KOPT-K1 (cell line): ENCODE data around the gene SPACA4.

ENCODE experiments used
- H3K27ac ChIP-seq: fragments of 200-600 bp; sonication (generic); 2 replicates; pipeline ENCODE4 v1.5.1; 2016; ENCODE audit warnings: antibody characterized with exemption, mild to moderate bottlenecking, low read depth, low read length; ENCODE audit not compliant: poor library complexity, severe bottlenecking
- H3K36me3 ChIP-seq: fragments of 200-600 bp; sonication (generic); 2 replicates; pipeline ENCODE4 v1.5.1; 2017; ENCODE audit warnings: antibody characterized with exemption, mild to moderate bottlenecking, low read length, moderate library complexity; ENCODE audit not compliant: insufficient read depth
- H3K9me3 ChIP-seq: fragments of 200-600 bp; sonication (generic); 2 replicates; pipeline ENCODE4 v1.5.1; 2017; ENCODE audit warnings: antibody characterized with exemption, low read length, mild to moderate bottlenecking; ENCODE audit not compliant: insufficient read depth, poor library complexity, severe bottlenecking

The SPACA4 gene

DNA sequence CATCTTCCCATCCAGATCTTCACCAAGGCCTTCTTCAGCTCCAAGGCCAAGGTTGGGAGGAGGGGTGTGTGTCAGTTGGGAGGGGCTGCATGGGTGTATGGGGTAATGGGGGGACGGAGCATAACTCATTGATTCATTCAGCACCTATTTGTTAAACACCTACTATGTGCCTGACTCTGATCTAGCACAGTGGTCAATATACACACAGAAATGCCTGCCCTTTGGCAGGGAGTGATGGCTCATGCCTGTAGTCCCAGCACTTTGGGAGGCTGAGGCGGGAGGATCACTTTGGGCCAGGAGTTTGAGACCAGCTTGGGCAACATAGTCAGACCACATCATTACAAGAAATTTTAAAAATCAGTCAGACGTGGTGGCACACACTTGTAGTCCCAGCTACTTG, 19.2 kb upstream of the SPACA4 start:
- Histone ChIP-seq H3K27ac (no peak overlapping the region), H3K9me3 (no peaks in the 10 kb centered on the region), H3K36me3 (no peaks in the 10 kb centered on the region)

DNA sequence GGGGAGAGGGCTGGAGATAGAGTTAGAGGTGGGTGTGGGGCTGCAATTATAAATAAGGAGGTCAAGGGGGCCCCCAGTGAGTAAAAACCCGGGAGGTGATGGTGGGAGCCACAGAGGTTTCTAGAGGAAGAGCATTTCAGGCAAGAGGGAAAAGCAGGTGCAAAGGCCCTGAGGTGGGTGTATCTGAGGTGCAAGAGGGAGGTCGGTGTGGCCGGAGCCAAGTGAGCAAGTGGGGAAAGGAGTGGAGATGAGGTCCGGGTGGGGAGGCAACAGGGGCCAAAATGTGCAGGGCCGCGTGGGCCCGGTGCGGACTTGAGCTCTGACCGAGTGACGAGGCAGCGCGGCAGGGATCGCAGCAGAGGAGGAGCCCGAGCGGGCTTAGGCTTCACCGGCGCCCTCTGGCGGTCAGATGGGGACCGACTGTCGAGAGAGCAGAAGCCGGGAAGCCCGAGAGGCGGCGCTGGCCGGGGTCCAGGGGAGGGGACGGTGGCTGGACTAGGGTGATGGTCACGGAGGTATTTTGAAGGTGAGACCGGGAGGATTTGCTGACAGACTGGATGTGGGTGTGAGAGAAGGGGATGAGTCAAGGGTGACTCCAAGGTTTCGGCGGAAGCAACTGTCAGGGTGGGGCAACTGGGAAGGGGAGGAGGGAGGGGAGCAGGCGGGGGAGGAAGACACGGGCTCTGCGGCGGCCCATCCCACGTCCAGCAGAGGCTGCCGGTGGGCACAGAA, 17.7 kb upstream of the SPACA4 start:
- Histone ChIP-seq H3K9me3 (no peaks in the 10 kb centered on the region), H3K27ac (no peak overlapping the region), H3K36me3 (no peaks in the 10 kb centered on the region)

DNA sequence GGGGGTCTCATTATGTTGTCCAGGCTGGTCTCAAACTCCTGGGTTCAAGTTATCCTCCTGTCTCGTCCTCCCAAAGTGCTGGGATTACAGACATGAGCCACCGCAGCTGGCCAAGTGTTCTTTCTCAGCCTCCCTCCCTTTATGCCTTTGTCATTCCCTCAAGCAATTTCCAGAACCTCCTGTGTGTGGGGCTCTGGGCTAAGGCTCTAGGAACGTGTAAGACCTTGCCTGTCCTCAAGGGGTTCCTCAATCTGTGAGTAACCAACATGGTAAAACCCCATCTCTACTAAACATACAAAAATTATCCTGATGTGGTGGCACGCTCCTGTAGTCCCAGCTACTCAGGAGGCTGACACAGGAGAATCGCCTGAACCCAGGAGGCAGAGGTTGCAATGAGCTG, 15.5 kb upstream of the SPACA4 start:
- H3K9me3 ChIP-seq = no peaks in the 10 kb centered on the region
- no peak overlapping the region for H3K27ac ChIP-seq
- no peaks in the 10 kb centered on the region for H3K36me3 ChIP-seq

DNA sequence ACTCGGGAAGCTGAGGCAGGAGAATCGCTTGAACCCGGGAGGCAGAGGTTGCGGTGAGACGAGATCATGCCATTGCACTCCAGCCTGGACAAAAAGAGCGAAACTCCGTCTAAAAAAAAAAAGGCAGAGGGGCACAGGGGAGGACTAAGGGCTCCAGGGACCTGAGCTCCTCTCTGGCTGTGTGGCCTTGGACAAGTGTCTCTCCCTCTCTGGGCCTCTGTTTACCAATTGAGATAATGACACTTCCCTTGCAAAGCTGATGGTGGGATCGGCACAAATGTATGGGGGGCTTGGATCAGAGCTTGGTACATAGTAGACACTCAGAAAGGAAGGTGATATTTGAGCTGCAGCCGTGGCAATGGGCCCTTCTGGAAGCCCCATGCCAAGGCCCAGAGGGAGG, 11.4 kb upstream of the SPACA4 start:
- no peaks in the 10 kb centered on the region for H3K36me3 ChIP-seq

DNA sequence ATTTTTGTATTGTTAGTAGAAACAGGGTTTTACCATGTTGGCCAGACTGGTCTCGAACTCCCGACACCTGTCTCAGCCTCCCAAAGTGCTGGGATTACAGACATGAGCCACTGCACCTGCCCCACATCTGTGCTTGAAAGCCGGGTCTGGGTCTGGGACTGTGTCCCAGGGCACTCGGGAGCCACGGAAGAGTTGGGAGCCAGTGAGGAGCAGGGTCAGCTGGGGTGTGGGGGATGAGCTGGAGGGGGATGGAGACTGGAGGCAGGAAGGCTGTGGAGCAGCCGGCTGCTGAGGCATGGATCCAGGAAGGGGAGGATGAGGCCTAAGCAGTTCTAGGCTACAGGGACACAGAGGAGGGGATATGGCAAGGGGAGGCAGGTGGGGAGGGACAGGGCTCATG, 10.7 kb upstream of the SPACA4 start:
- no peaks in the 10 kb centered on the region for H3K36me3 ChIP-seq
- H3K27ac ChIP-seq = no peak overlapping the region
- no peaks in the 10 kb centered on the region for H3K9me3 ChIP-seq

More for the DNA sequence above, 11.4 kb upstream of the SPACA4 start:
- H3K27ac ChIP-seq = no peak overlapping the region
- no peaks in the 10 kb centered on the region for H3K9me3 ChIP-seq

DNA sequence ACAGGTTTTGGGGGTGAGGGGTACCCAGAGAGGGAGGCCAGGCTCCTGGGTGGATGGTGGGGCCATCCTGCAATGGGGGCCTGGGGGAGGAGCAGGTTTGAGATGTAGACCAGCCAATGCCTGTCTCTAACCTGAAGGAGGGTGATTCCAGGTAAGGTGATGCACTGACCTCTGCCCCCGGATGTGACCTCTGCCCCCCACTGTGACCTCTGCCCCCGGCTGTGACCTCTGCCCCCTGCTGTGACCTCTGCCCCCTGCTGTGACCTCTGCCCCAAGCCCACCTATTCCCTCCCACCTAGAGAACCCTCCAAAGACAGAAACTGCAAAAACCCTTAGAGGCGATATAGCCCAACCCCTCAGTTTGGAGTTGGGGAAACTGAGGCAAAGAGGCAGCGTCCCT, 10.3 kb upstream of the SPACA4 start:
- no peak overlapping the region for H3K27ac ChIP-seq
- H3K36me3 ChIP-seq = no peaks in the 10 kb centered on the region
- H3K9me3 ChIP-seq = no peaks in the 10 kb centered on the region

DNA sequence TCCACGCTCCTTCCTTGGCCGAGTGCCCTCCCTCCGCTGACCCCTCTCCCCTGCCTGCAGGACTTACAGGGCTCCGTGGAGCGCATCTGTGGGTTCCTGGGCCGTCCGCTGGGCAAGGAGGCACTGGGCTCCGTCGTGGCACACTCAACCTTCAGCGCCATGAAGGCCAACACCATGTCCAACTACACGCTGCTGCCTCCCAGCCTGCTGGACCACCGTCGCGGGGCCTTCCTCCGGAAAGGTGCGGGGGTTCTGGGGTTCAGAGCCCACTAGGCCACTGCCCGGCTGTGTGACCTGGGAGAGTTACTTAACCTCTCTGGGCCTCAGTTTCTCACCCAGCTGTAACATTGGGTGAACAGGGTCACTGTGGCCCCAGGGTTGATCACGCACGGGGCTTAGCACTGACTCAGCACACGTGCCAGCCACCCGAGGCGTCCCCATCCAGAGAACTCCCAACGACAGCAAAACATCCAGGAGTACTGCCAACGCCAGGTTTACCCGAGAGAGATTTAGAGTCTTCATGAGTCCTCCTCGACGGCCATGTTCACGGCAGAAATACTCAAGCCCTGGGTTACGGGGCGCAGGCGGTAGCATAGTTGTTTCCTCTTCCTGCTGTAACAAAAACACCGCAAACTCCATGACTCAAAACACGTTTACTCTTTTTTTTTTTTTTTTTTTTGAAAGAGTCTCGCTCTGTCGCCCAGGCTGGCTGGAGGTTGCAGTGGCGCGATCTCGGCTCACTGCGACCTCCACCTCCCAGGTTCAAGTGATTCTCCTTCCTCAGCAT, 9.7 kb upstream of the SPACA4 start:
- Histone ChIP-seq H3K9me3 (no peaks in the 10 kb centered on the region), H3K36me3 (no peaks in the 10 kb centered on the region), H3K27ac (no peak overlapping the region)

DNA sequence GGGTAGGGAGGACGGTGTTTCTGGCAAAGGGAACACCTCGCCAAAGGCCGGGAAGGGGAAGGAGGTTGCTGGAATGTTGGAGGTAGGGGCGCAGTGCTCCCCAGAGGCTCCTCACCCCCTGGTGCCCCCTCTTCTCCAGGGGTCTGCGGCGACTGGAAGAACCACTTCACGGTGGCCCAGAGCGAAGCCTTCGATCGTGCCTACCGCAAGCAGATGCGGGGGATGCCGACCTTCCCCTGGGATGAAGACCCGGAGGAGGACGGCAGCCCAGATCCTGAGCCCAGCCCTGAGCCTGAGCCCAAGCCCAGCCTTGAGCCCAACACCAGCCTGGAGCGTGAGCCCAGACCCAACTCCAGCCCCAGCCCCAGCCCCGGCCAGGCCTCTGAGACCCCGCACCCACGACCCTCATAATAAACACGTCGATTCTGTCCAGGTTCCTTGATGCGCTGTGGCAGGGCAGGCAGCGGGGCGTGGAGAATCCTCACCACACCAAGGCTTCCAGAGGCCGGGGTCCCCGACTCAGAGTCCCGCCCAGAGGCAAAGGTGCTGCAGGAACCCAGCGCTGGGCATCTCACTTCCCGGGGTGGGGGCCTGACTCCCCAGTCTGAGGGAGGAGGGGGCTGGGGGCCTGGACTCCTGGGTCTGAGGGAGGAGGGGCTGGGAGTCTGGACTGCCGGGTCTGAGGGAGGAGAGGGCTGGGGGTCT, 7.4 kb upstream of the SPACA4 start:
- Histone ChIP-seq H3K9me3 (no peaks in the 10 kb centered on the region), H3K36me3 (no peaks in the 10 kb centered on the region), H3K27ac (no peak overlapping the region)

DNA sequence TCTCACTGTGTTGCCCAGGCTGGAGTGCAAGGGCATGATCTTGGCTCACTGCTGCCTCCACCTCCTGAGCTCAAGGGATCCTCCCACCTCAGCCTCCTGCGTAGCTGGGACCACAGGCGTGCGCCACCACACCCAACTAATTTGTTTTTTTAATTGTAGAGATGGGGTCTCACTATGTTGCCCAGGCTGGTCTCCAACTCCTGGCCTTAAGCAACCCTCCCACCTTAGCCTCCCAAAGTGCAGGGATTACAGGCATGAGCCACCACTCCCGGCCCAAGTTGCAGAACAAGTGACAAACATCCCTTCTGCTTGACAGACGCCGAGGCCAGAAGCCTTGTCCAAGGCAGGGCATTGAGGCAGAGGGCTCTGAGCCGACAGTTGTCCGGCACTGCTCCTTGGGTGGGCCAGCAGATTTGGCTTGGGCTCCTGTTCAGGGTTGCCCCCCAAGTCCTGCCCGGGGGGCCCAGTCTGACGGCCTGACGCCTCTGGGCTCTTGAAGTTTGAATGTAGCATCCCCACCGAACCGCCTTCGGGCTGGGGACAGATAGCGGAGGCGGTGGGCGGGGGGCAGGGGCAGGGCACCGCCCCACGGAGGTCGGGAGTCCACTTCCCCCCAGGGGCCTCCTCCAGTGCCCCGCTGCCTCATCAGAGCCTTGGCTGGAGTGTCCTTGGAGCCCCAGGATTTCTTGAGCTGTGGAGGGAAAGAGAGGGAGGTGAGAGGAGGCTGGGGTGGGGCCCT, 5.7 kb upstream of the SPACA4 start:
- Histone ChIP-seq H3K27ac (no peak overlapping the region), H3K36me3 (no peaks in the 10 kb centered on the region), H3K9me3 (no peaks in the 10 kb centered on the region)

DNA sequence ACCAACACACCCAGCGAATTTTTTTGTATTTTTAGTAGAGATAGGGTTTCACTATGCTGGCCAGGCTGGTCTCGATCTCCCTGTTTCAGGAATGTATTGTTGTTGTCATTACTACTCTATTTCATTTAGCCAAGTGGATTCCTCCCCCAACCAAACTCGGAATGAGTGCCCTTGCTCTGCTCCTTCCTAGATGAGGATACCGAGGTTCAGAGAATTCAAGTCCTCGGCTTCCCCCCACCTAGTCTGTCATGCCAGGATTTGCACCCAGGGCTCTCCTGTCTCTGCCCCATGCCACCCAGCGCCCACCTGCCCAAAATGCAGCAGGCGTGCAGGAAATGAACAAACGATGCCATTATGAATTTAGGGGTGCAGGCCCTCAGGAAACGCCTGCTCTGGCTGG, 3.5 kb upstream of the SPACA4 start:
- Histone ChIP-seq H3K36me3 (no peaks in the 10 kb centered on the region), H3K9me3 (no peaks in the 10 kb centered on the region), H3K27ac (no peak overlapping the region)

DNA sequence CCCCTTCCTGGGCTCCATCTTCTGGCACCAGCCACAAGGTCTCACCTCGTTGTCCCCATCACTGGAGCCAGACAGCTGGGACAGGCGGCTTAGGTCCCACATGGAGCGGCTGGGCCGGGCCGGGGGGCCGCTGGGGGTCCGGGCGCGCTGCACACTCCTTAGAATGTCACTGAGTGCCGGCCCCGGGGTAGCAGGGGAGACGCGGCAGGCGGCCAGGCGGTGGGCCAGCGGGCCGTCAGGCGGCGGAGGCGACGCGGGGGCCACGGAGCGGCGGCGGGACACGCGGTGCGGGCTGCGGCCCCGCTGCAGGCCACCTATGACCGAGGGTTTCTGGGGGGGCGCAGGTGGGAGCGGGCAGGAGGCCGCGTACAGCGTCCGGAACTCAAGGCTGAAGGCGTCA, 3.1 kb upstream of the SPACA4 start:
- Histone ChIP-seq H3K9me3 (no peaks in the 10 kb centered on the region), H3K27ac (no peak overlapping the region), H3K36me3 (no peaks in the 10 kb centered on the region)

DNA sequence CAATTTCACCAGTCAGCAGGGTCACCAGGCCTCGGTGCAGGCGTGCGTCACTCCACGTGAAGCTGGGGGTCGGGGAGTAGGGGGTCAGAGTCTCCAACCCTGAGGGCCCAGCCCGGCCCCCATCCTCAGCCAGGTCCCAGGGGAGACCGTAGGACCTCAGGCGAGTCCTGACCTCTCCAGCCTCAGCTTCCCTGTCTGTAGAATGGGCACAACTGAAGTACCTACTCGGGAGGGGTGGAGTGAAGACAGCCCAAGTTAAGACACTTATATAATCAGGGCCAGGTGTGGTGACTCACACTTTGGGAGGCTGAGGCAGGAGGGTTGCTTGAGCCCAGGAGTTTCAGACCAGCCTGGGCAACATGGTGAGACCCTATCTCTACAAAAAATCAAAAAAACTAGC, 2.7 kb upstream of the SPACA4 start:
- Histone ChIP-seq H3K27ac (no peak overlapping the region), H3K36me3 (no peaks in the 10 kb centered on the region), H3K9me3 (no peaks in the 10 kb centered on the region)

DNA sequence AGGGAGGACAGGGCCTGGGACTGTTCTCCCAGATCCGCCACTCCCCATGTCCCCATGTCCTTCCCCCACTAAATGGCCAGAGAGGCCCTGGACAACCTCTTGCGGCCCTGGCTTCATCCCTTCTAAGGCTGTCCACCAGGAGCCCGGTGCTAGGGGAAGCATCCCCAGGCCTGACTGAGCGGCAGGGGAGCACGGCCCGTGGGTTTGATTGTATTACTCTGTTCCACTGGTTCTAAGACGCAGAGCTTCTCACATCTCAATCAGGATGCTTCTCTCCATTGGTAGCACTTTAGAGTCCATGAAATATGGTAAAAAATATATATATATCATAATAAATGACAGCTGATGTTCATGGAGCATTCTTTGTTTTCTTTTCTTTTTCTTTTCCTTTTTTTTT, 815 bp downstream of the SPACA4 start:
- Histone ChIP-seq H3K36me3 (no peaks in the 10 kb centered on the region), H3K27ac (no peak overlapping the region), H3K9me3 (no peaks in the 10 kb centered on the region)

DNA sequence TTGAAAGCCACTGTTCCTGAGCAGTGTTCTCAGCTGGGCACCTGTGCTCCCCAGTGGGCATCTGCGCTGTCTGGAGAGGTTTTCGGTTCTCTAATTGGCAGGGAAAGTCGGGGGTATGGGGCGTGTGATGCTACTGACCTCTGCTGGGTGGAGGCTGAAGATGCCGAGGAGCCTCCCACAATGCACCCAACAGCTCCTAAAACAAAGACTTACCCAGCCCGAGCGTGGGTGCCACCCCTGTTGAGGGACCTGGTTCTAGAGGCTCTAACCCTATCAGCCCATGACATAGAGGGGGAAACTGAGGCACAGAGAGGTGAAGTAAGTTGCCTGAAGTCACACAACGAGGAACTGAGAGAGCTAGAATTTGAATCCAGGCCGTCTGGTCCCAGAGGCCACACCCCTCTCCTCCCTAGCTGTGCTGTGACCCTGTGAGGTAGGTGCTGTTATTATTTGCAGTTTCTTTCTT, 2.3 kb downstream of the SPACA4 start:
- Histone ChIP-seq H3K36me3 (peaks cover 9% of the 10 kb centered on the region; the same call in 1 of the 2 replicates), H3K27ac (no peak overlapping the region), H3K9me3 (no peaks in the 10 kb centered on the region)
